GM04504 (cell line): Measurements from ENCODE around the gene TOR1AIP2.
"Not testable (repeated sequence)": the region's sequence is repeated elsewhere in the genome, so short reads cannot be mapped to it uniquely, and the experiment has no call there.

Source experiments
- DNase-seq: peaks from one replicate; pipeline ENCODE4 v3.0.0-alpha.2; 2012; ENCODE audit warnings: low read depth

TOR1AIP2 gene

DNA sequence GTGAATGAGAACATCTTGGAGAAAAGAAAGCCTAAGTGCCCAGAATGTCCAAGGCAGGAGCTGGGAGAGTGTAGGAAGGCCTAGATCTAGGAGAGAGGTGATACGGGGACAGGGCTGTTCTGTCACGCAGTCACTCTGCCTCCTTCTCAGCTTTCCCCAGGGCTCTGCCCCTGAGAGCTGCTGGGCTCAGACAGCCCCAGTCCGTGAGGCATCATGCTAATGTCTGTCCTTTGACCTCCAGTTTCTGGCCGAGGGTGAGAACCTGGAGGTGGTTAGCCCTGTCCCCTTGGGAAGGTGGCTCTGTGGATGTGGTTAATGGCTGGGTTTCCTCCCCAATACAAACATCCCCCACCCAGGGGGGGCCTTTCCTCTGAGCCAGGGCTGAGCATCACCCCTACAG, 71.3 kb downstream of the TOR1AIP2 start:
- DNase-seq, result no peak

DNA sequence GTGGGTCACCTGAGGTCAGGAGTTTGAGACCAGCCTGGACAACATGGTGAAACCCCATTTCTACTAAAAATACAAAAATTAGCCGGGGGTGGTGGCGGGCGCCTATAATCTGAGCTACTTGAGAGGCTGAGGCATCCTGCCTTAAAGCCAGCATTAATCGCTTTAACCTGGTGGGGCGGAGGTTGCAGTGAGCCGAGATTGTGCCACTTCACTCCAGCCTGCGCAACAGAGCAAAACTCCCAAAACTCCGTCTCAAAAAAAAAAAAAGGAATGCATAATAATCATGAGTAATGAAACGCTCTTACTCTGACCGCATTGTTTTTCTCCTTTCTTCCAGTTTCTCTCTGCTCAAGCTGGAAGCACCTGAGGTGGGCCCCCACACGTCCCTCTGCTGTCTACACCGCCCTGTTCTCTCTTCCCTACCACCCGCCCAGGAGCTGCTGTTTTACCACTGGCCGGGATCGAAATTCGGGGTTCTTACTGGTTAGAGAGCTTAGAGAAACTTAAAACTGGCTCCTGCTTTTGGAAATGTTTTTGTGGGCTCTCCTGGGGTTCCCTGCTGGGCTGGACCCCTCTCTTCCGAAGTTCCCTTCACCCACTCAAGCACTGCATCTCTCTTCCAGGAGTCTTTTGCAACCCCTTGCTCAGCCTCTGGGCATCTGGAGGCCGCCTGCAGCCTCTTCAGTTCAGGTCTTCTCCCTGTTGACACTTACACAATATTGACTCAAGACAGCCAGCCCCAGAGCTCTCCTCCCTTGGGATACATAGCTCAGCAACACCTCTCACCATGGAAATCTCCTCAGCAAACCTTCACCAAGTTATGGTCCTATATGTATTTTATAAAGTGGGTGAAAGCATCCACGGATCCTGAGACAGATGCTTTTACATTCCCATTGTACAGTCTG, 72.1 kb downstream of the TOR1AIP2 start:
- DNase-seq, result no peak

GRCh38 chr1:179804417-179804816, 73.2 kb downstream of the TOR1AIP2 start:
- DNase-seq, result not testable (repeated sequence)

DNA sequence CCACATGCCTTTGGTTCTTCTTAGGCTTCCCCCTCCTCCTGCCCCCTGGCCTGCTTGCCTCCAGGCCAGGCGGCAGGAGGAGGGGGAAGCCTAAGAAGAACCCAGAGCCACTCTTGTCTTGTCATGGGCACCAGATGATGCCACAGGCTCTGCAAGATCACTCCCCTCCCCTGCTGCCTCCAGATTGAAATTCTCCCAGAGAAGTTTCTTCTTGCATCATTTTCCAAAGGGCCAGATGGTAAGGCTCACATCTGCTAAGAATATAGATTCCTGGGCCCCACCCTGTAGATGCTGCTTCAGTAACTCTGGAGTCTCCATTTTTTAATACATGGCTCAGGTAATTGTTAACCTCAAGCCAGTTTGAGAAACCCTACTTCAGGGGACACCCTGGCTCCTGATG, 73.7 kb downstream of the TOR1AIP2 start:
- DNase-seq, result no peak

DNA sequence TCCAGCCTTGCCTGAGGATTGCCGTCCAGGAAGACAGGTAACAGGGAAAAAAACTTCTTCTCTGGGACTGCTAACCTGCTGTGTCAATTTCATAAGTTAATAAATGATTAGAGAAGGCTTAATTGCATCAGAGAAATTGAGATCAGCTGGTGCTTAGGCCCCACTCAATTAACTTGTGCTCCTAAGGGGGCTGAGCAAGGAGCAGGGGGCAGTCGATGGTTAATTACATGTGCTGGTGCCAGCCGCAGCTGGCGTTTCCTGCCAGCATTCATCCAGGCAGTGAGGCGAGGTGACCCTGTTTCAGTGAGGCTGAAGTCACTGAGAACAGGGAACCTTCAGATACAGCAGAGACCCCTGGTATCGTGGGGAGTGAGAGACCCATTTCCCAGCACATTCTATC, 74.5 kb downstream of the TOR1AIP2 start:
- no peak for DNase-seq

GRCh38 chr1:179800481-179800880, 77.1 kb downstream of the TOR1AIP2 start:
- no peak for DNase-seq

DNA sequence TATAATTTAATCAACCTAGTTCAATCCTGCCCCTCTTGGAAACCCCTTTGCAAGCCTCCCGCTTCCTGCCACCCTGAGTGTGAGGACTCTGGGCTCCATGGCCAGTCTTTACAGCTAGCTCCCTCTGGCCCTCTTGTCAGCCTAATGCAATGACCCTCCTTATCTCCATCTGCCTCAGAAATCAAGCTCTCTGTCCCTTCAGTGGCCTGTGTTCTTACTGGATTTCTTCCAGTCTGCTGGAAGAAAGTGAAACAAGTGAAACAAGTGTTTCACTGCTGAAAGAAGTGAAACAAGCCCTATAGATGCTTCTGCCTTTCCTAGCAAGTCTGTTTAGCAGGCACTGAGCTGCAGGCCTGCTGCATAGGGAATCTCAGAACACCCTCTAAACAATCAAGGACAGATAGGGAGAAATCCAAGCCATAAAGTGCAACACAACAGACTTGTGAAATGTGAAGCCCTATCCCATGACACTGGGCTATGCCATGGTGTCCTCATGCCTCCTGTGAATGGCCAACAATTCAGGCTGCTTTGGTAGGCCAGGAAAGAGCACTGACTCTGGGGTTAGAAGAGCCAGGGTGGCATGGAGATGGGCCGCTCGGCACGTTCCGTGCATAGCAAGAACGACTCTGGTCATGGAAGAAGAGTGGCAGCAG, 78.6 kb downstream of the TOR1AIP2 start:
- DNase-seq, result no peak

- no peak for DNase-seq
Observed at GRCh38 chr1:179798213-179798863, 79.3 kb downstream of the TOR1AIP2 start.

- DNase-seq, result no peak
Observed at GRCh38 chr1:179794669-179795068, 82.9 kb downstream of the TOR1AIP2 start.

DNA sequence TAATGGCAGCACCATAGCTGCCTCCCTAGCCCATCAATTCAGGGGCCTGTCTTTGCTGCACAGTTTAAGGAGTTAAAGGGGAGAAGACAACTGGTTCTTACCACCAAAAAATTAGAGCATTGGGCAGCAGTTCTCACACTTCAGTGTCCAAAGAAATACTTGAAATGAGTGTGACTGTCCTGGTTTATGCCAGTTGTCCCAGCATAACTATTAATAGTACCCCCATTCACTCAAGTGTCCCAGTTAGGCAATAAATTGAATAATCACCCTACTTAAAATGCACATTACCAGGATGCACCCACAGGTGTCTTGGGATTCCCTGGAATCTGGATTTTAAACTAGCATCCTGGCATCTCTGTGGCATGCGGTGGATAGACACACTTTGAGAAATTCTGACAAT, 83.5 kb downstream of the TOR1AIP2 start:
- DNase-seq, result no peak

DNA sequence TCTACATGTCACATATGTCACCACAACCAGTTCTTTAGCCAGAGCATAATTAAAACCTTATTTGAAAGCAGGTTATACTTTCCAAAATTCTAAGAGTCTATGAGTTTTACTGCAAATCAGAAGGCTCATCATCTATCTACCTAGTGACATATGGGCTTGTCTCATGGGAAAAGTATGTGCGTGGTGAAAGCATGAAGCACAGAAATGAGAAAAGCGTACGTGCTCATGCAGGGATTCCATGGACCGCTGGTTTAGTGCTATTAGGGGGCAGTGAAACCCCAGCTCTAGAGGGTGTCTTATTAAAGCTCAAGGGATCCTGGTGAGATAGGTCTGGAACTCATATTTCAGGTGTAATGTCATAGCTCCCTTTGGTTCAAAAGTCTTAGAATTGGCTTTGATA, 84.3 kb downstream of the TOR1AIP2 start:
- no peak for DNase-seq
